ENCODE measurements around the gene ACSL5. TPM values are rescaled to one million over a fixed set of nuclear protein-coding genes. Genes with fewer than 3 reads are reported as not detected.
"Not testable (repeated sequence)": the region's sequence is repeated elsewhere in the genome, so short reads cannot be mapped to it uniquely, and the experiment has no call there.

The ACSL5 gene
- total RNA-seq, 1 experiment from 2014 or later: 0.26 TPM

DNA sequence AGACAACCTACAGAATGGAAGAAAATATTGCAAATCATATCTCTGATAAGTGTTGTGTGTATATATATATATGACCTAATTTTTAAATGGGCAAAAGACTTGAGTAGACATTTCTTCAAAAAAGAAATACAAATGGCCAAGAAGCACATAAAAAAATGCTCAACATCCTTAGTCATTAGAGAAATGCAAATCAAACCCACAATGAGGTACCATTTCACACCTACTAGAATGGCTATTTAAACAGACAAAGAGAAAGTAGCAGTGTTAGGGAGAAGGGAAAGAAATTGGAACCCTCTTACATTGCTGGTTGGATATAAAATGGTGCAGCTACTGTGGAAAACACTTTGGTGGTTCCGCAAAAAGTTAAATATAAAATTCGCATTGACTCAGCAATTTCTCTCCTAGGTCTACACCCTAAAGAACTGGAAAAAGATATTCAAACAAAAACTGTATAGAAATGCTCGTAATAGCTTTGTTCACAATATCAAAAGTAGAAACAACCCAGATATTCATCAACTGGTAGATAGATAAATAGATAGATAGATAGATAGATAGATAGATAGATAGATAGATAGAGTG, 16.3 kb downstream of the ACSL5 start:
- in situ Hi-C loops (cut with HindIII; ENCODE audit: low pct_unique_long_range_greater_than_20kb, low sequenced_read_pairs): no loop called here
- DNase-seq (ENCODE audit: low read depth, low spot score): no peak

- in situ Hi-C loops (cut with HindIII; ENCODE audit: low pct_unique_long_range_greater_than_20kb, low sequenced_read_pairs): no loop called here
- DNase-seq (ENCODE audit: low read depth, low spot score): no peak
Observed at GRCh38 chr10:112393341-112393740, 19.4 kb downstream of the ACSL5 start.

GRCh38 chr10:112393827-112394226, 19.9 kb downstream of the ACSL5 start:
- in situ Hi-C loops (cut with HindIII; ENCODE audit: low pct_unique_long_range_greater_than_20kb, low sequenced_read_pairs): no loop called here
- DNase-seq (ENCODE audit: low read depth, low spot score): no peak

DNA sequence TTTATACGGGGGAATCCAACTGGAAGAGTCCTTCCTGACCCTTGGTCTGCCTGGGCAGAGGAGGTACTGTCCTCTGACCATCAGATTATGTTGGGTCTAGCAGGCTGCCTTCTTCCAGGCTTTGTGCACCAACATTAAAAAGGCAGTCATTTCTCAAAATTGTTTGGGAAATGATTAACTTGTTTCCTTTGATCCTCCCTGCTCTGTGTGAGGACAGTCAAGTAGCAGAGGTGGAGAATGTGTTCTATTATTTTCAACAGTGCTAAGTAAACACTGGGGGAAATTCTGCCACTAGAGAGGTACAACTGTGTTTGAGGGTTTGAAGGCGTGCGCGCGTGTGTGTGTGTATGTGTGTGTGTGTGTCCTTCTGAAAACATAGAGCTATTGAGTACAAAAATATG, 20.6 kb downstream of the ACSL5 start:
- no peak for DNase-seq (ENCODE audit: low read depth, low spot score)
- in situ Hi-C loops (cut with HindIII; ENCODE audit: low pct_unique_long_range_greater_than_20kb, low sequenced_read_pairs): no loop called here

DNA sequence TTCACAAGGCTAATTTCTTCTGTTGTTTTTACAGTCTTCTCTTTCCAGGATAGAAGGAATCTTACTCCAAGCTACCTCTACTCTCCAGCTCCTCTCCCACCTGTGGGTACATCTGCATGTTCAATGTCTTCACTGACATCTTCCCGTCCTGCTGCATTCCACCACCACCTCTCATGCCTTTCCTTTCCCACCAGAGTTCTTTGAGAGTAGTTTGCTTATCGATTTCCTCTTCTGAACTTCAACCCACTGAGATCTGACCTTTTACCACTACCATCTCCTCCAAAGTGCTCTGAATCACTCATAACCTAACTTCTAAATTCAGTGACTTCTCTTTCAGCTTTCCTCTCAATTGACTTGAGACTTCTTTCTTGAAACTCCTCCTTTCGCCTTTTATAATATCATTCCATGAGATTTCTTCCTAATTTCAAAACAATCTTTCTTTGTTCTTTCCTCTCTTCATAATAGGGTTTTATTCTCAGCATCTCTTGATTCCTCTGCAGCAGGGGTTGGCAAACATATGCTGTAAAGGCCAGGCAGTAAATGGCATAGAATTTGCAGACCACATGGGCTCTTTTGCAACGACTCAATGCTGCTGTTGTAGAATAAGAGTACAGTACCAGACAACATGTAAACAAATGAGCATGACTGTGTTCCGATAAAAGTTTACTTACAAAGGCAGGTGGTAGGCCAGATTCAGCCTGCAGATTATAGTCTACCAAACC, 22.1 kb downstream of the ACSL5 start:
- in situ Hi-C loops (cut with HindIII; ENCODE audit: low pct_unique_long_range_greater_than_20kb, low sequenced_read_pairs): no loop called here
- peak; percentile 48 for DNase-seq (ENCODE audit: low read depth, low spot score)

DNA sequence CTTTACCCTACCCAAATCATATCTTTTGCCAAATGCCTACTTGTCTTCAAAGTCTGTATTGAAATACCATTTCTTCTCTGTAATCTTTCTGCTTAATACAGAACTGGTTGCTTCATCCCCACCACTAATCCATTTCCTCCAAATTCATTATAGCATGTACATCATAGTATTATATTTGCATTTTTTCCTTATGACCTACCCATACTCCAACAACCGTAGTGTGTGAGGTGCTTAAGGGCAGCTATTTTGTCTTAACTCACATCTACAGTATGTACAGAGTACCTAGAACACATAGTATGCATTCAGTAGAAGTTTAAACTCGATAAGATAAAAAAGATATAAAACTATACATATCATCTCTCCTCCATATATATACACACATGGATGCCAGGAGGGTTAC, 23.7 kb downstream of the ACSL5 start:
- in situ Hi-C loops (cut with HindIII; ENCODE audit: low pct_unique_long_range_greater_than_20kb, low sequenced_read_pairs): no loop called here
- no peak for DNase-seq (ENCODE audit: low read depth, low spot score)

DNA sequence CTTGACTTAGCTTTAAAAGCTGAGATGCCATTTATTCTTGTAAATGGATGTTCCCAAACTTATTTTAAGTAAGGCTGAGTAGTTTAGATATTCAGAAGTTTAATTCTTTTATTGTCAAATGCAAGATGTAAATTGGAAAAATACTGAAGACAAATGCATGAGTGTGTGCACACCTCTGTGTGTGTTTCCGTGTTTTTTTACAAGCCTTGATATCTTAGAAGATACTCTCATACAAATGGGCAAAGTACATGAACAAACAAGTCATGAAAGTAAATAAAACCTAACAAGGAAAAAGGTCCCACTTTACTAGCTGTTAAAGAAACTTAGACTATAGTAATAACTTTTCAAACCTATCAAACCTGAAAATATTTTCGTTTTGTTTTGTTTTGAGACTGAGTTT, 29.0 kb downstream of the ACSL5 start:
- DNase-seq (ENCODE audit: low read depth, low spot score): no peak
- in situ Hi-C loops (cut with HindIII; ENCODE audit: low pct_unique_long_range_greater_than_20kb, low sequenced_read_pairs): no loop called here

GRCh38 chr10:112404617-112405016, 30.7 kb downstream of the ACSL5 start:
- in situ Hi-C loops (cut with HindIII; ENCODE audit: low pct_unique_long_range_greater_than_20kb, low sequenced_read_pairs): no loop called here
- no peak for DNase-seq (ENCODE audit: low read depth, low spot score)

DNA sequence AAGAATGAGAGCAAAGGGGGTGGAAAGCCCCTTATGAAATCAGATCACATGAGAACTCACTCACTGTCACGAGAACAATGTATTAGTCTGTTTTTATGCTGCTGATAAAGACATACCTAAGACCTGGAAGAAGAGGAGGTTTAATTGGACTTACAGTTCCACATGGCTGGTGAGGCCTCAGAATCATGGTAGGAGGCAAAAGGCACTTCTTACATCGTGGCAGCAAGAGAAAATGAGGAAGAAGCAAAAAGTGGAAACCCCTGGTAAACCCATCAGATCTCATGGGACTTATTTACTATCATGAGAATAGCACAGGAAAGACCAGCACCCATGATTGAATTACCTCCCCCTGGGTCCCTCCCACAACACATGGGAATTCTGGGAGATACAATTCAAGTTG, 32.9 kb downstream of the ACSL5 start:
- in situ Hi-C loops (cut with HindIII; ENCODE audit: low pct_unique_long_range_greater_than_20kb, low sequenced_read_pairs); DNase-seq (ENCODE audit: low read depth, low spot score): not testable (repeated sequence)

DNA sequence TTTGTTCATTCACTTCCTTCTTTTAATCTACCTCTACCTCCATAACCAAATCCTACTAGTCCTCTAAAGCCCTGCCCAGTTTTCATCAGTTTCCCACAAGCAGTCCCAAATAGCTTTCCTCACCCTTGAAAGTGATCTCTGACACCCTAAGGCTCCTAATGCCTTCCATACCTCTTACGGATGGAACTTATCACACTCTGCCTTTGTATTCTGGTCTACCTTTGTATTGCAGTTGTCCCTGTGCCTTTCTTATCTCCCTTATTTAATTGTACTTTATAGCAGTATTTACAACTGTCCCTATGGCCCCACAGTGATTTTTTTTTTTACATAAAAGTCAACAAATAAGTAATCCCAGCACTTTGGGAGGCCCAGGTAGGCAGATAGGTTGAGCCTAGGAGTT, 33.8 kb downstream of the ACSL5 start:
- no peak for DNase-seq (ENCODE audit: low read depth, low spot score)
- in situ Hi-C loops (cut with HindIII; ENCODE audit: low pct_unique_long_range_greater_than_20kb, low sequenced_read_pairs): no loop called here

- in situ Hi-C loops (cut with HindIII; ENCODE audit: low pct_unique_long_range_greater_than_20kb, low sequenced_read_pairs): no loop called here
- DNase-seq (ENCODE audit: low read depth, low spot score): no peak
Observed at GRCh38 chr10:112409299-112409698, 35.4 kb downstream of the ACSL5 start.

DNA sequence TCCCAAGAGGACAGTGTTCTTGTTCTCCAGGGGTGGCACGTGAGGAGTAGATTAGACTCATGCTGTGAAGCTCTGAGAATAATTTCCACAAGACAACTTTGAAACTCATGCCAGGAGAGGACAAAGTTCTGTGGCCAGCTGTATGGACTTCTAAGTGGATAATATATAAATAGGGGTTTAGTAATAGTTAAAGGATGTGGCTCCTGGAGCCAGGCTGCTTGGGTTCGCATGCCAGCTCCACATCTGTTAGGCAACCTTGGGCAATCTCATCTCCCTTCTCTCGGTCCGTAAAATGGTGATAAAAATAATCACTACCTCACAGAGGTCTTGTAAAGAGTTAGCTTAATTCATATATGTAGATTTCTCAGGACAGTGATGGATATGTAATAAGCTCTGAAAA, 35.8 kb downstream of the ACSL5 start:
- no peak for DNase-seq (ENCODE audit: low read depth, low spot score)
- in situ Hi-C loops (cut with HindIII; ENCODE audit: low pct_unique_long_range_greater_than_20kb, low sequenced_read_pairs): no loop called here

DNA sequence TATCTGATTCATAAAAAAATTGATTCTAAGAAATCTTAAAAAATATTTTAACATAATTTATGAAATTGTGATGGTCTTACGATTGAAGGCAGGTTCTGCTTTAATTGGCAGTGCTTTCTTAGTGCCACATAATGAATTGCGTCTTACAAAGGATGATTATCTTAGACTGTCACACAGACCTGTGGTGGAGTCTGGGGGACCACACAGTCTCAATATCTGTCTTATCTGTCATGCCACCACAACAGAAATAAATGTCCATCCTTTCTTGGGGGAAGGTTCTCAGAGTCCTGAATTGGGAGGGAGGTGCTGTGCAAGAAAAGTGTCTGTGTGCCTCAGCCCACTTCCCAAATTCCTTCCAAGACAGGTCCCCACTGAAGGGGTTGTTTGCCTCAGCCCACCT, 38.8 kb downstream of the ACSL5 start:
- no peak for DNase-seq (ENCODE audit: low read depth, low spot score)
- in situ Hi-C loops (cut with HindIII; ENCODE audit: low pct_unique_long_range_greater_than_20kb, low sequenced_read_pairs): no loop called here

DNA sequence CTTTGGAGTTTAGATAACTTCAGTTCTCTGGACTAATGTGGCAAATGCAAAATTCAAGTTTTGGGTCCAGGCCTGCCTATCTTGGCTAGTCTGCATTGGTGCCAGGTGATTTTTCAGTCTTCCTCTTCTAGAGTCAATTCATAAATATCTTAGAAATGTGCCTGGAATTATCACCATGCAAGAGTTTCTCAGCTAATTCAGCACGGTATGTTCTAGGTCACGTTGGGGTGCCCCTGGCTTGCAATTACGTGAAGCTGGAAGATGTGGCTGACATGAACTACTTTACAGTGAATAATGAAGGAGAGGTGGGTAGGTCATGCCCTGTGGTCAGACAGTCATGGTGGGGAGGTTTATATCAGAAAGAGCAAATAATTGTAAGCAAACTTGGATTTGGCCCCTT, 47.8 kb downstream of the ACSL5 start:
- in situ Hi-C loops (cut with HindIII; ENCODE audit: low pct_unique_long_range_greater_than_20kb, low sequenced_read_pairs): no loop called here

DNA sequence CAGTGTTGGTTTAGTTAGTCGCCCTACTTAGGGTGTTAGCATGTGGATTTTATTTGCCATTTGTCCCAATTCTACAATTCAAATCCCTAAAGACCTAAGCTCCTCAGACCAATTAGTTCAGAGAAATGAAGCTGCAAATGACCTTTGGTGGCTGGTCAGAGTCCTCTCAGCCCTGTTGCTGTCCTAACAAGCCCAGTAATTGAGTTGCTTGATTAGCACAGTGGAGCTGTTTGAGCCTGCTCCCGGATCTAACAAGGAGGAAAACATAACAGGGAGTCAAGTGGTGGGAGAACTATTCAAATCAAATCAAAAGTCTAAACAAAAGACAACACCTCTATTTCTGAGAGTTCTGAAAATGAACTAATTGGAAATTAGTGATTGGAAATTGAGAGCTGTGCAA, 50.7 kb downstream of the ACSL5 start:
- in situ Hi-C loops (cut with HindIII; ENCODE audit: low pct_unique_long_range_greater_than_20kb, low sequenced_read_pairs): no loop called here
- no peak for DNase-seq (ENCODE audit: low read depth, low spot score)

More for the DNA sequence above, 47.8 kb downstream of the ACSL5 start:
- no peak for DNase-seq (ENCODE audit: low read depth, low spot score)

DNA sequence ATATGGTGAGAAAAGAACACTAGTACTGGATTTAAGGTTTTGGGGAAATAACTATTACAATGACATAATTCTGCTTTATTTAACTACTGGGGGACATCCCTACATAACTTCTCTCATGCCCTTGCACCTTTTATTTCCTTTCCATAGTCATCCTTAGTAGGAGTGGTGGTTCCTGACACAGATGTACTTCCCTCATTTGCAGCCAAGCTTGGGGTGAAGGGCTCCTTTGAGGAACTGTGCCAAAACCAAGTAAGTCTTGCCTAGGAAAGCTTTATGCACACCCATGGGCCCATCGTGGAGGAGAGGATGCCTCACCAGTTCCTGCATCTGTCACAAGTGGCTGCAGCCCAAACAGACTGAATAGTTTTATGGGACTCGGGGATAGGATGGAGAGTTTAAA, 52.2 kb downstream of the ACSL5 start:
- DNase-seq (ENCODE audit: low read depth, low spot score): no peak
- in situ Hi-C loops (cut with HindIII; ENCODE audit: low pct_unique_long_range_greater_than_20kb, low sequenced_read_pairs): no loop called here

GRCh38 chr10:112429147-112429546, 55.2 kb downstream of the ACSL5 start:
- no peak for DNase-seq (ENCODE audit: low read depth, low spot score)
- in situ Hi-C loops (cut with HindIII; ENCODE audit: low pct_unique_long_range_greater_than_20kb, low sequenced_read_pairs): no loop called here

DNA sequence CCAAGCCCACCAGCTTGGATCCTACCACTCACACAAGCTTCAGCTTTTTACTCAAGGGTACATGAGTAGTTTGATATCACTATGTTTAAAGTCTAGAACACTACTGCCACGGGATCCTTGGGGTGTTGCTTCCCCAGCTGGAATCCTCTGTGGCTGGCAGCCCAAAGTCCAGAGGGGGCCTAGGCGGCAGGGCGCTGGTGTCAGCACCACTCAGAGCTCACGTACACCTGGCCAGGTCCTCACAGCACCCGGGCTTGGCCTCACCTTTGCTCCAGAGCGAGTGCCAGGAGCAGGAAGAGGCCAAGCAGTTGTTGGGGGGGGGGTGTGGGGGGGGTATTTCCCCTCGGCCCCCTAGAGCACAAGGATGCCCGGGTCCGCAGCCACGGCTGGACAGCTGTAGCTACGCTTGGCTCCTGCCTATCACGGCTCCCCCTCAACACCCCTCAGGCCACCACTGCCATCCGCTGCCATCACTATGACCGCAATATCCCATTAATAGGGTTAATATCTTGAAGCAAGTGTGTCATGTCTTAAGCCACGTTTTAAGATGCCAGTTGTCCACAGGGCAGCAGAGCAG, 55.8 kb downstream of the ACSL5 start:
- in situ Hi-C loops (cut with HindIII; ENCODE audit: low pct_unique_long_range_greater_than_20kb, low sequenced_read_pairs): no loop called here

DNA sequence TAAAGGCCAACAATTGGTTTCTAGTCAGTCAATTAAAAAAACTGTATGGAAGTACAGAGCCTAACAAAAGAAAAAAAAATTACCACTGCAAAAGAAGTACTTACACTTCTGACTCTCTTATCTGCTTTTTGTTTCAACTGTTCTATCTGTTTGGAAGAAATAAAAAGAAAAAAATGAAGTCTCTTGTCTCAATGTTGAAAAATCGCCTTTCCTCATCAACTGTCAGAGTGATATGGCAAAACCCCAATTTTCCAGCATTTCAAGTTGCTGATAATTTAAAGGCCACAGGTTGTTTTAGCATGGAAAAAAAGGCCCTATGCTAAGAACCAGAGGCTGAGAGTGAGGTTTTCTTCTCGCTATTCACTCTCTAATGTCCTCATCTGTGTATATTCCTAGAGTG, 59.2 kb downstream of the ACSL5 start:
- no peak for DNase-seq (ENCODE audit: low read depth, low spot score)

More for the DNA sequence above, 55.8 kb downstream of the ACSL5 start:
- DNase-seq (ENCODE audit: low read depth, low spot score): no peak

More for the DNA sequence above, 59.2 kb downstream of the ACSL5 start:
- in situ Hi-C loops (cut with HindIII; ENCODE audit: low pct_unique_long_range_greater_than_20kb, low sequenced_read_pairs): no loop called here

Data from SK-MEL-5 (cell line).